SK-N-MC (cell line): ENCODE measurements around the gene DOCK1.

Experiments
- DNase-seq: peaks from one replicate; pipeline ENCODE4 v3.0.0-alpha.2; 2011; ENCODE audit warnings: low read depth, low spot score
- H3K27ac ChIP-seq: fragments of 200-600 bp; sonication (generic); 2 replicates; pipeline ENCODE4 v1.5.1; 2016; ENCODE audit warnings: mixed run types
- H3K36me3 ChIP-seq: fragments of 200-600 bp; sonication (generic); 2 replicates; pipeline ENCODE4 v1.6.1; 2017; ENCODE audit warnings: antibody characterized with exemption, low read length, mixed read lengths; ENCODE audit not compliant: insufficient read depth
- H3K4me3 ChIP-seq: fragments of 200-600 bp; sonication (generic); 2 replicates; pipeline ENCODE4 v1.5.1; 2016
- H3K9ac ChIP-seq: fragments of 200-600 bp; sonication (generic); 2 replicates; pipeline ENCODE4 v1.8.0; 2017; ENCODE audit warnings: mixed run types, mixed read lengths; ENCODE audit not compliant: insufficient read length
- H3K9me3 ChIP-seq: fragments of 200-600 bp; sonication (generic); 2 replicates; pipeline ENCODE4 v1.6.1; 2017; ENCODE audit warnings: low read depth, mild to moderate bottlenecking, antibody characterized with exemption, low read length, moderate library complexity, mixed read lengths
- EZH2 ChIP-seq: fragments of 200-600 bp; sonication (generic); IDR thresholded peaks from one replicate; pipeline ENCODE4 v1.6.1; 2017; ENCODE audit warnings: antibody characterized with exemption
- FOXP2 ChIP-seq: optimal IDR thresholded peaks from 2 replicates; pipeline ENCODE3; 2011; ENCODE audit warnings: mild to moderate bottlenecking, moderate library complexity; ENCODE audit not compliant: insufficient read depth; ENCODE audit errors: extremely low read length, control extremely low read depth
- POLR2AphosphoS5 ChIP-seq: IDR thresholded peaks from 2 replicates; pipeline ENCODE4 v1.6.1; 2012; ENCODE audit warnings: mild to moderate bottlenecking, low read depth, low read length, borderline replicate concordance

Gene DOCK1

DNA sequence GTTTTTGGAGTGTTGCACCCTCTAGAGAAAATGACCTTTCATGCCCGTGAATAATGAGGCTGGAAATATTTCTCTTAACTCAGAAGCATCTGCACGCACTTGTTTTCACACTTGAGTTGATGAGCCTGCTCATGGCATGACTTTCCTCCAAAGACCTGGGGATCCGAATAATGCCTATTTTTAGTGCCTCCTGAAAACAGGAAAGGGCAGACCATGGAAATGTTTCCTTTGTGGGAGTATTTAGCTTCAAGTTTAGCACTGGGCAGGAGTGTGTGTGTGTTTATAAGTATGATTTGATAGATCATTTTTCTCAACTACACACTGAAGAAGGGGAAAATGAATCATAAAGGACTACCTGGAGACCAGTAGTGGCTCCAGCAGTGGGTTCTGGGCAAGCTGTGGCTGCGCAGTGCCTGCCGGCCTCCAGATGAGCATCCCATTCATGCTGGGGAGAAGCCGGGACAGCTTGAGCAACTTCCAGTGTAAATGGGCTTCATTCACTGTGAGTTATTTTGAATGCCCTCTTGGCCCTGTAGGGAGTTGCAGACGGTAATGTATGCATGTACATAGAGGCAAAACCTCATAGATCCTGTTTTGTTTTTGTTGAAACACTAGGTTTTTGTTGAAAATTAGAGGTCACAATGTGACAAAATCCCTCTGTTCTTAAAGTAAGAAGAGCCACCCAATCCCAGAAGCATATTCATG is 408.9 kb downstream of the DOCK1 start:
- H3K9me3 ChIP-seq = no peaks in the 10 kb centered on the region
- no peak for DNase-seq
- no peak overlapping the region for H3K27ac ChIP-seq
- H3K4me3 ChIP-seq = no peak overlapping the region
- no peaks in the 10 kb centered on the region for H3K36me3 ChIP-seq
- no peak for TF ChIP-seq FOXP2
- no peak for TF ChIP-seq EZH2
- TF ChIP-seq POLR2AphosphoS5 = no peak
- no peak overlapping the region for H3K9ac ChIP-seq

DNA sequence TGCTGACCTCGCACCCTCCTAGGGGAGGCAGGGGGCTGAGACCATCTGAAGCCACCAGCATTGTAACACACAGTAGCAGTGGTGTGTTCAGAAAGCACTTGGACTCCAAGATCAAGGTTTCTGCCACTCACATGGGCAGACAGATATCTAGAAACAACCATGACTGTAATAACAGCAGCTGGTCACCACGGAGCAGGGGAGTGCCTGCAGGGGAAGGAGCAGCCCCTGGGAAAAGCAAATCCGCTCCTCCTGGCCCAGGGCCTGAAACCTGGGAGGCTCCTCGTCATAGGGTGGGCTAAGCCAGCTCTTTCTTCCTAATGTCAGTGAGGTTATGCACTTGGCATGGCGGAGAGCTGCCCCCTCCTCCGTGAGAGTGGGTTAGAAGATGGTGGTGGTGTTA is 409.6 kb downstream of the DOCK1 start:
- no peaks in the 10 kb centered on the region for H3K9me3 ChIP-seq
- H3K27ac ChIP-seq = no peak overlapping the region
- H3K4me3 ChIP-seq = no peak overlapping the region
- no peak overlapping the region for H3K9ac ChIP-seq
- H3K36me3 ChIP-seq = no peaks in the 10 kb centered on the region
- DNase-seq = no peak
- TF ChIP-seq POLR2AphosphoS5 (no peak), FOXP2 (no peak), EZH2 (no peak)

DNA sequence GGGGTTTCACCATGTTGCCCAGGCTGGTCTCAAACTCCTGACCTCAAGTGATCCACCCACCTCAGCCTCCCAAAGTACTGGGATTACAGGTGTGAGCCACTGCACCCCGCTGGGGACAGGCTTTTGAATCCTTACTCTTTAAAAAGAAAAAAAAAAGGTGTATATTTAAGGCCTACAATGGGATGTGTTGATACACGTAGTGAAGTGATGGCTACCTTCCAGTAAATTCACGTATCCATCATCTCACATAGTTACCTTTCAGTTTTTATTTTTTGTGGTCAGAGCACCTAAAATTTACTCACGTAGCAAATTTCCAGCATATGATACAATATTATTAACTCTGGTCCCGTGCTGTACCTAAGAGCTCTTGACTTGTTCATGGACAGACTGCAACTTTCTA is 410.7 kb downstream of the DOCK1 start:
- TF ChIP-seq FOXP2 (no peak), POLR2AphosphoS5 (no peak), EZH2 (no peak)
- no peak for DNase-seq
- H3K4me3 ChIP-seq = no peak overlapping the region
- H3K36me3 ChIP-seq = no peaks in the 10 kb centered on the region
- H3K27ac ChIP-seq = no peak overlapping the region
- no peak overlapping the region for H3K9ac ChIP-seq
- H3K9me3 ChIP-seq = no peaks in the 10 kb centered on the region

DNA sequence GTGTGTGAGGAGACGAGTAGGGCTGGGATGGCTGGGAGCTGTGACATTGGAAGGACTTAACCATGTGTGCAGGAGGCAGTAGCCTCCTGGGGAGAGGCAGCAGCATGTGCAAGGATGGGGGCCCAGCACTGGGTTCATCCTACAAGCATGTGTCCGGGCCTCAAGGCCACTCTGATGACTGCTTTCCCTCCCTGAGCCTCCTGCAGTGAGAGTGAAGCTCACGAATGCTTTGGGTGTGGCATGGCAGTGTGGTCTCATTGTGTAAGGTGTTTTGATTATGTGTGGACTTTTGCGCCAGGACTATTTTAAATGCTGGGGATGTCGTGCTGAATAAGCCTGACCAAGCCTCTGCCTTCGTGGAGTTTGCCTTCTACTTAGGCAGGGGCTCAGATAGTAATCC is 413.2 kb downstream of the DOCK1 start:
- TF ChIP-seq EZH2 = no peak
- TF ChIP-seq POLR2AphosphoS5 = no peak
- no peak for TF ChIP-seq FOXP2
- H3K36me3 ChIP-seq = no peaks in the 10 kb centered on the region
- no peak overlapping the region for H3K27ac ChIP-seq
- H3K4me3 ChIP-seq = no peak overlapping the region
- no peaks in the 10 kb centered on the region for H3K9me3 ChIP-seq
- H3K9ac ChIP-seq = no peak overlapping the region
- no peak for DNase-seq

DNA sequence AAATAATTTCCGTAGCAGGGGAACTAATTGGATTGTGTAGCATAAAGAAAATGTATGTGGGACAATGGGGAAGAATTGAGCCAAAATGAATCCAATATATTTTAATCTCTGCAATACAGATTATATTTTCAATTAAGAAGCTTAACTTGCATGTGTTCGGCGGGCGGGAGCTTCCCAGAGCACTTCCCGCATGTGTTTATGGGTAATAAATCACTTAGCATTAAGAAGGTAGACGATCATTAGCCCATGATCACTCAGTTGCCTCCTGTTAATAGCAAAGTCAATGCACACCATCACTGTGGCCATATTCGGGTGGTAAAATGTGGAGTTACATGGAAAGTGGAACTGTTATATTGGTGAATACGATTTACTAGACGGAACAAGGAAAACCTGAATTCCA is 414.0 kb downstream of the DOCK1 start:
- Histone ChIP-seq H3K9ac (no peak overlapping the region), H3K9me3 (no peaks in the 10 kb centered on the region), H3K27ac (no peak overlapping the region), H3K36me3 (no peaks in the 10 kb centered on the region), H3K4me3 (no peak overlapping the region)
- DNase-seq = no peak
- TF ChIP-seq EZH2 = no peak
- no peak for TF ChIP-seq FOXP2
- TF ChIP-seq POLR2AphosphoS5 = no peak

DNA sequence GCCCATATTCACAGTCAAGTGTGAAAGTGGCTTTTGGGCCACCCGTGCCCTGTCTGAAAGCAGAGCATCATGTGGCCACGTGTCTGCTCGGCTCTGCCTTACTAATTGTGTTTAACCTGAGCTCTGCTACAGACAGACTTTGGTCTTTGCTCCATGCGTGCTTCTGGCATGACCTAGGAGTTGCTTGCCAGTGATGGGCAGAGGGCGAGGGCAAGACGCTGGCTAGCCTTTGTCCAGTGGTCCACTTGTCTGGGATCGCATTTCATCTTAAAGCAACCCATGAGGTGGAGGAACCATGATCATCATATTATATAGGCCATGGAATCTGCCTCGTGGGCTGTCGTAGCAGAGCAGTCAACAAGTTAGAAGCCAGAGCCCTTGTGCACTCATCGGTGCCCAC is 414.5 kb downstream of the DOCK1 start:
- no peak overlapping the region for H3K27ac ChIP-seq
- H3K36me3 ChIP-seq = no peaks in the 10 kb centered on the region
- no peak overlapping the region for H3K4me3 ChIP-seq
- TF ChIP-seq EZH2 (no peak), FOXP2 (no peak)
- H3K9ac ChIP-seq = no peak overlapping the region
- no peak for DNase-seq
- no peaks in the 10 kb centered on the region for H3K9me3 ChIP-seq

DNA sequence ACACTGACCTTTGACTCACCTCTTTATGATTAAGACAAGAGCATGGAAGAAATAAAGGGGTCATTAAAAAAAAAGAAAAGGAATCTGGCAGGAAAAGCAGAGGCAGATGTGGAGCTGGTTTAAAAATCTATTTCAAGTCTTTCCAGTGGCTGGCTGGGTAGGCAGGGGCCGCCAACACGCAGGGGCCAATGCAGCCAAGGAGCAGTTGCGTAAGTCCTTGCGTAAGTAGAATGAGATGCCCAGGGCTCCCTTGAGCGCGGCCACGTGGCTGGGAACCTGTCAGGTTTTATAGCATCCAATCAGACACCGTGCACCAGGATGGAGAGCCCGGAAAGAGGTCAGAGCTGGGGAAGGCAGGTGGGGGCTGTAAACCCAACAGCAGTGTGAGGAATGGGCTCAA is 414.9 kb downstream of the DOCK1 start:
- H3K27ac ChIP-seq = no peak overlapping the region
- H3K4me3 ChIP-seq = no peak overlapping the region
- no peak for TF ChIP-seq FOXP2
- TF ChIP-seq POLR2AphosphoS5 = no peak
- TF ChIP-seq EZH2 = no peak
- H3K9ac ChIP-seq = no peak overlapping the region
- H3K36me3 ChIP-seq = no peaks in the 10 kb centered on the region
- H3K9me3 ChIP-seq = no peaks in the 10 kb centered on the region
- DNase-seq = no peak

DNA sequence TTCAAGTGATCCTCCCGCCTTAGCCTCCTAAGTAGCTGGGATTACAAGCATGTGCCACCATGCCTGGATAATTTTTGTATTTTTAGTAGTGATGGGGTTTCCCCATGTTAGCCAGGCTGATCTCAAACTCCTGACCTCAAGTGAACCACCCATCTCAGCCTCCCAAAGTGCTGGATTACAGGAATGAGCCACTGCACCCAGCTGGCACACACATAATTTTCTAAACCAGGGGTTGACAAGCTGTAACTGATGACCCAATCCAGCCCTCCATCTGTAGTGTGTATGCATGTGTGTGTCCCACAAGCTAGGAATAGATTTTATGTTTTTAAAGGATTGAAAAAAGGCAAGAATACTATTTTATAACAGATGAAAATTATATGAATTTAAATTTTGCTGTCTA is 417.1 kb downstream of the DOCK1 start:
- DNase-seq = no peak
- Histone ChIP-seq H3K27ac (no peak overlapping the region), H3K9ac (no peak overlapping the region), H3K9me3 (no peaks in the 10 kb centered on the region), H3K4me3 (no peak overlapping the region), H3K36me3 (no peaks in the 10 kb centered on the region)
- no peak for TF ChIP-seq EZH2
- TF ChIP-seq POLR2AphosphoS5 = no peak
- TF ChIP-seq FOXP2 = no peak

DNA sequence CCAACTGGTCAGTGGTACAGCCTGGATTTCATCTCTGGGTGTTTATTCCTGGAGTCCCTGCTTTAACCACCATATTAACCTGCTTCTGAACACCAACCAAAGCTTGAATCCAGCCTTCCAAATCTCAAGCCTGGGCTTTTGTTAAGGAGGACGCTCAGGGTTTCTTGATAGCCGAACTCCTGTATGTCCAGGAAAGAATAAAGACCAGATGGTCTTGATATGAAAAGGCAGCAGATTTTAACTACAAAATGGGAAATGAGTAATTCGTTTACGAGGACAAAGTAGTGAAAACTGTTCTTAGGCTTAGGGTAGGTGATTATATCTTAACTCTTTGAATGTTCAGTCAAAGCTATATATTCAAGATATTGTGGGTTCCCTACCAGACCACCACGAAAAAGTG is 420.3 kb downstream of the DOCK1 start:
- no peaks in the 10 kb centered on the region for H3K9me3 ChIP-seq
- no peak overlapping the region for H3K27ac ChIP-seq
- H3K9ac ChIP-seq = no peak overlapping the region
- H3K4me3 ChIP-seq = no peak overlapping the region
- no peaks in the 10 kb centered on the region for H3K36me3 ChIP-seq
- no peak for DNase-seq
- TF ChIP-seq EZH2 (no peak), POLR2AphosphoS5 (no peak), FOXP2 (no peak)
